C1 segment of cervical spinal cord (tissue), 14 donors: ENCODE data around the gene ACOXL.
"Not testable (repeated sequence)": the region's sequence is repeated elsewhere in the genome, so short reads cannot be mapped to it uniquely, and the experiment has no call there.

Experiments
- DNase-seq, 14 donors: peaks; one replicate each; lab custom pipeline; 2025; lab: John Stamatoyannopoulos, UW

Gene ACOXL

GRCh38 chr2:111037128-111037527 is 304.8 kb downstream of the ACOXL start:
- DNase-seq, result no peak

GRCh38 chr2:111039628-111040383 is 307.4 kb downstream of the ACOXL start:
- DNase-seq, result no peak

GRCh38 chr2:111041398-111042202 is 309.2 kb downstream of the ACOXL start:
- no peak for DNase-seq

DNA sequence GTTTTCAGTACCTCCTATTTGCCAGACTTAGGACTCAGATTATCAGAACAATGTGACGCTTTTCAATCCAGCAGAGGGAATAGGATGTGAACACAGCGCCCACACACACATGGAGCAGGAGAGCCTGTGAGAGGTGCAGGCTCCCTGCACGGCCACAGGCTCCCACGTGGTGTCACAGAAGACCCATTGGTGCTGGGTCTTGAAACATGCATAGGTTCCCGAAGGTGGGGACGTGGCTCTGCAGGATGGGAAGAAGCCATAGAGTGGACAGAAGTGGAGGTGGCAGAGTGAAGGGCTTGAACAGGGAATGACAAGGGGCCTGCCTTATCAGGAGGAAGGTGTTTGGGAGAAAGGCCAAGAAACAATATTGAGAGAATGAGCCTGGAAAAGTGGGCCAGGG is 309.9 kb downstream of the ACOXL start:
- DNase-seq, result no peak

- no peak for DNase-seq
These were observed 310.7 kb downstream of the ACOXL start for GRCh38 chr2:111042772-111043771.

DNA sequence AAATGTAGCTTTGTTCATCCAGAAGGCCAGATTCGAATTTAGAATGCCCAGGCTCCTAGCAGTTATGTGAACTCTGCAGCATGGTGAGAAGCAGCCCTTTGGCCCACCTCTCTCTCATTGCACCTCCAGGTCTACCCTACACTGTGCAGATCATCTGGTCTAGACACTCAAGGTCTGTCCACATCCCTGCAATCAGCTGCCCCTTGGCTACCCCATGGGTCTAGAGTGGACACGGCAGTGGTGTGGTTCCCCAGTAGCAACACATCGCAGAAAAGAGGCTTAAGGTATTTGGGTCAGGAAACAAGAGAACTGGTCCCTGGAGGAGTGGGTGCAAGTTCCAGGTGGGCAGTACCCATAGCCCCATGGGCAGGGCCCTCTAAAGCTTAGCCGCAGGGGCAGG is 311.7 kb downstream of the ACOXL start:
- no peak for DNase-seq

GRCh38 chr2:111045236-111045635 is 312.9 kb downstream of the ACOXL start:
- DNase-seq, result not testable (repeated sequence)

GRCh38 chr2:111045771-111046444 is 313.5 kb downstream of the ACOXL start:
- no peak for DNase-seq

- DNase-seq, result no peak
These were observed 314.3 kb downstream of the ACOXL start for GRCh38 chr2:111046670-111047069.

DNA sequence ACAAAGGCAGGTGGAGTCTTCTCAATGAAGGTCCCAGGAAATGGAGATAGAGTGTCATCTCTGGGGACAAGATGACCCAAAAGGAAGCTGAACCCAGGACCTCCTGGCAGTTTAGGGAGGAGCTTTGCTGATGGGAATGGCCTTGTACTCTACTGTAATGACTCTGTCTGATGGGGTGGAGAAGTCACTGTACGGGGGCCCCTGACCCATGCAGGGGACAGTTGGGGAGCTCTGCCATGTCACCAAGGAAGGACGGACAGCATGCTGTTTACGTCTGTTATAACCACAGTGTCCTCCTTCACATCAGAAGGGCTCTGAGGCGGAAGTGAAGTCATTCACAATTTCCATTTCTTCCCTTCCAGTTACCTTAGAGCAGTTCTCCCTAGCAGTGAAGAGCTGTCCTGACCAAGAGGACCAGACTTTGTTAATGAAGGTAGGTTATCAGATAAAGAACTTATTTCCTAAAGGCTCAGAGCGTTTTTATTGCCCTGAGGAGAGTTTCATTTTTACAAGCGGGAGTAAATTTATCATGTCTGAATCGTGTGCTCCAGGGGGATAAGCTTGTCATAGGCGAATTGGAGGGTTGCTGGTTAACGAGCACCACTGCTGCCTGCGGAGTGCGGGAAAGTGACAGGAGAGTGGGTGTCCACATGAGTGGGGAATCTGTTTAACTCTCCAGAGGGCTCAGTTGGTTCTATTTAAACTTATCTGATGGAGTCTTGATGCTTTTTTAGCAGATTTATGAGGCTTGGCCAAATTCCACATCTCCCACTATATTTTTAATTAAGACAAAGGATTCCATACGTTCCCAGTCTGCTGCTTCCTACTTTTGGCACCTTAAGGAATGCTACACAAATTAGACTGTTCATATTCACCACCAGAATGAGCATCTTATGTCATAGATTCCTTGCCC is 316.7 kb downstream of the ACOXL start:
- DNase-seq, result no peak

GRCh38 chr2:111049792-111050640 is 317.6 kb downstream of the ACOXL start:
- no peak for DNase-seq

GRCh38 chr2:111050701-111051376 is 318.5 kb downstream of the ACOXL start:
- no peak for DNase-seq

GRCh38 chr2:111052621-111053020 is 320.2 kb downstream of the ACOXL start:
- DNase-seq, result no peak

- no peak for DNase-seq
These were observed 320.9 kb downstream of the ACOXL start for GRCh38 chr2:111053266-111053665.

DNA sequence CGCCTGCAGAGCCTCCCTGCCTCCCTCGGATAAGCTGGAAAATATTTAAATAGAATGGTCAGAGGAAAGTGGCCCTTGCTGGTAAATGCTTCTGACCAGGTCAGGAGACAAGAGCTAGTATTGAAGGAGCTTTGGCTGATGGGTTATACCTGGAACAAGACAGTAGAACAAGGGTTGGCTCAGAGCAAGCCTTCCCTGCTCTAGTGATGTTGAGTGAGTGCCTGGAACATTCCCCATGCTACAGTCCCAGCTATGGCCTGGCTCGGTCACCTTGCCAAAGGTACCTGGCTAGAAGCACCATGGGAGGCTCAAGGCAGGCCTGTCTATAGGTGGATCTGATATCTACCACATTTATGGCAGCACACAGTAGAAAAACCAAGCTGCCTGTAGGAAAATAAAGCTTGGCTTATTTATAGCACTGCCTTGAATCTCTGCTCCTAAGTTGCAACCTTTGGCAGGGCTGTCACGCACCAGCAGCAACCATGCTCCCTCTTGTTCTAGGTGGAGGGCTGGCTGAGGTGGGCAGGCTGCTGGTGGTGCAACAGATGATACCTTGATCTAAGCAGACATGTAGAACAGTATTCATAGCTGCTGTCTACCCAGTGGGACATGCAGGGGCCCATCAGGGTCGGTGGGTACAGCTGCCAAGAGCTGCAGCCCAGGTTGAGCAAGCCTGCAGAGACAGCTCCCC is 321.6 kb downstream of the ACOXL start:
- DNase-seq, result no peak

GRCh38 chr2:111054791-111055691 is 322.7 kb downstream of the ACOXL start:
- no peak for DNase-seq

DNA sequence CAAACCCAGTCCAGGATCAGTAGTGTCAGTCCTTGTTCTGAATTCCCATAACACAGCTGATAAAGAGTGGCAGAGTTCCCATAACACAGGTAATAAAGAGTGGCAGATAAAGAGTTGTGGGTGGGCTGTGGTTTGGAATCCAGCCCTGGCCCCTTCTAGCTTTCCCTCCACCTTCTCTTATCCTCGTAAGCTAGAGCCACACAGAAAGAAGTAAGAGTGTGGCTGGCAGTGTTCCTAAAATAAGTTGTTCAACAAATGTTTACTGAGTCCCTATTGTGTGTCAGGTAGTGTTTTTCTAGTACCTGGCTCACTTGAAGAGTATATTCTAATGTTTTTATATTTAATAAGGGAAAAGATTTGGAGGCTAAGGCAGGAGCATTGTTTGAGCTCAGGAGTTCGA is 323.4 kb downstream of the ACOXL start:
- no peak for DNase-seq
